SU-DHL-6 (cell line): ENCODE measurements around the gene EYA2.

Source experiments
- H2AFZ ChIP-seq: fragments of 200-600 bp; sonication (generic); 2 replicates; pipeline ENCODE4 v1.6.1; 2014; ENCODE audit warnings: low read depth, mild to moderate bottlenecking, moderate library complexity, mixed read lengths, antibody characterized with exemption, low read length; ENCODE audit not compliant: severe bottlenecking
- H3F3A ChIP-seq: fragments of 200-600 bp; shearing (Covaris generic); 2 replicates; pipeline ENCODE4 v1.6.0; 2016; ENCODE audit warnings: antibody characterized with exemption, mild to moderate bottlenecking; ENCODE audit not compliant: insufficient read depth
- H3K27ac ChIP-seq: fragments of 200-600 bp; sonication (generic); 2 replicates; pipeline ENCODE4 v1.5.1; 2016; ENCODE audit warnings: low read depth, mild to moderate bottlenecking, low read length, moderate library complexity, mixed read lengths
- H3K27me3 ChIP-seq: fragments of 200-600 bp; sonication (generic), shearing (Covaris generic); 2 replicates; pipeline ENCODE4 v1.6.0; 2014; ENCODE audit warnings: mild to moderate bottlenecking, low read length
- H3K36me3 ChIP-seq: fragments of 200-600 bp; sonication (generic); 2 replicates; pipeline ENCODE4 v1.6.1; 2014; ENCODE audit warnings: mild to moderate bottlenecking, low read length, mixed read lengths
- H3K4me2 ChIP-seq: fragments of 300-600, 200-600 bp; shearing (Covaris generic), sonication (generic); 2 replicates; pipeline ENCODE4 v1.6.0; 2014; ENCODE audit warnings: low read length, low read depth, mild to moderate bottlenecking; ENCODE audit not compliant: poor library complexity, severe bottlenecking
- H3K4me3 ChIP-seq: fragments of 200-600 bp; sonication (generic); 2 replicates; pipeline ENCODE4 v1.5.1; 2014; ENCODE audit warnings: antibody characterized with exemption, low read length, mild to moderate bottlenecking, mixed read lengths; ENCODE audit not compliant: insufficient read depth, poor library complexity, severe bottlenecking
- H3K79me2 ChIP-seq: fragments of 200-600 bp; sonication (generic); 2 replicates; pipeline ENCODE4 v1.6.1; 2014; ENCODE audit warnings: mild to moderate bottlenecking, low read length, moderate library complexity; ENCODE audit not compliant: insufficient read depth
- H3K9ac ChIP-seq: fragments of 200-600 bp; sonication (generic); 2 replicates; pipeline ENCODE4 v1.7.0; 2014; ENCODE audit warnings: mild to moderate bottlenecking, low read length
- H3K9me2 ChIP-seq: fragments of 200-600 bp; sonication (generic); replicated peaks from 2 replicates; pipeline ENCODE4 v1.6.1; 2014; ENCODE audit warnings: low read length; ENCODE audit not compliant: insufficient read depth
- H3K9me3 ChIP-seq: fragments of 200-600 bp; sonication (generic); 2 replicates; pipeline ENCODE4 v1.6.1; 2014; ENCODE audit warnings: low read length, mixed read lengths; ENCODE audit not compliant: insufficient read depth
- H4K20me1 ChIP-seq: fragments of 200-600 bp; sonication (generic); 2 replicates; pipeline ENCODE4 v1.6.1; 2014; ENCODE audit warnings: low read depth, mild to moderate bottlenecking, antibody characterized with exemption, low read length, moderate library complexity, mixed read lengths
- EZH2phosphoT487 ChIP-seq: fragments of 200-600 bp; sonication (generic), shearing (Covaris generic); conservative IDR thresholded peaks from 2 replicates; pipeline ENCODE4 v1.6.1; 2018; ENCODE audit warnings: mild to moderate bottlenecking, antibody characterized with exemption, low read length, moderate library complexity, mixed read lengths
- TF ChIP-seq, protein P1 (sequence below): fragments of 200-600 bp; sonication (generic); IDR thresholded peaks from one replicate; pipeline ENCODE4 v1.5.1; 2017; ENCODE audit warnings: antibody characterized with exemption, mild to moderate bottlenecking, low read length, moderate library complexity; ENCODE audit not compliant: insufficient read depth, poor library complexity, severe bottlenecking

The EYA2 gene

DNA sequence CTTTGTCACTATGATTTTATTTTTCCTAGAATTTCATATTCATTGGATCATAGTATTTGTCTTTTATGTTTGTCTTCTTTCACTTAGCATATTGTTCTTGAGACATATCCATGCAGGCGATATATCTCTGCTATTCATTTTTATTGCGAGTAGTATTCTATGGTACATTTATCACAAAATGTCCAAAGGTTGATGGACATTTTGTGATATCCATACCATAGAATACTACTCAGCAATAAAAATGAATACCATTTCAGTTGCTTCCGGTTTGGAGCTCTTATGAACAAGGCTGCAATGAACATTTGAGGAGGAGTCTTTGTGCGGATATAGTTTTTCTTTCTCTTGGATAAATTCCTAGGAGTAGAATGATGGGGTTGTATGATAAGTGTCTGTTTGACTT, 28.8 kb upstream of the EYA2 start:
- Histone ChIP-seq H4K20me1 (no peaks in the 10 kb centered on the region), H3K27ac (no peak overlapping the region), H3K9me3 (peaks cover 7% of the 10 kb centered on the region; the same call in 1 of the 2 replicates), H3K4me2 (no peak overlapping the region), H3K9ac (no peak overlapping the region), H3K4me3 (no peak overlapping the region), H3K79me2 (no peaks in the 10 kb centered on the region), H3K27me3 (no peaks in the 10 kb centered on the region), H3F3A (no peaks in the 10 kb centered on the region), H3K36me3 (no peaks in the 10 kb centered on the region), H3K9me2 (no peaks in the 10 kb centered on the region), H2AFZ (no peak overlapping the region)
- TF ChIP-seq, protein P1, sequence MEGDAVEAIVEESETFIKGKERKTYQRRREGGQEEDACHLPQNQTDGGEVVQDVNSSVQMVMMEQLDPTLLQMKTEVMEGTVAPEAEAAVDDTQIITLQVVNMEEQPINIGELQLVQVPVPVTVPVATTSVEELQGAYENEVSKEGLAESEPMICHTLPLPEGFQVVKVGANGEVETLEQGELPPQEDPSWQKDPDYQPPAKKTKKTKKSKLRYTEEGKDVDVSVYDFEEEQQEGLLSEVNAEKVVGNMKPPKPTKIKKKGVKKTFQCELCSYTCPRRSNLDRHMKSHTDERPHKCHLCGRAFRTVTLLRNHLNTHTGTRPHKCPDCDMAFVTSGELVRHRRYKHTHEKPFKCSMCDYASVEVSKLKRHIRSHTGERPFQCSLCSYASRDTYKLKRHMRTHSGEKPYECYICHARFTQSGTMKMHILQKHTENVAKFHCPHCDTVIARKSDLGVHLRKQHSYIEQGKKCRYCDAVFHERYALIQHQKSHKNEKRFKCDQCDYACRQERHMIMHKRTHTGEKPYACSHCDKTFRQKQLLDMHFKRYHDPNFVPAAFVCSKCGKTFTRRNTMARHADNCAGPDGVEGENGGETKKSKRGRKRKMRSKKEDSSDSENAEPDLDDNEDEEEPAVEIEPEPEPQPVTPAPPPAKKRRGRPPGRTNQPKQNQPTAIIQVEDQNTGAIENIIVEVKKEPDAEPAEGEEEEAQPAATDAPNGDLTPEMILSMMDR = no peak
- no peak for TF ChIP-seq EZH2phosphoT487

DNA sequence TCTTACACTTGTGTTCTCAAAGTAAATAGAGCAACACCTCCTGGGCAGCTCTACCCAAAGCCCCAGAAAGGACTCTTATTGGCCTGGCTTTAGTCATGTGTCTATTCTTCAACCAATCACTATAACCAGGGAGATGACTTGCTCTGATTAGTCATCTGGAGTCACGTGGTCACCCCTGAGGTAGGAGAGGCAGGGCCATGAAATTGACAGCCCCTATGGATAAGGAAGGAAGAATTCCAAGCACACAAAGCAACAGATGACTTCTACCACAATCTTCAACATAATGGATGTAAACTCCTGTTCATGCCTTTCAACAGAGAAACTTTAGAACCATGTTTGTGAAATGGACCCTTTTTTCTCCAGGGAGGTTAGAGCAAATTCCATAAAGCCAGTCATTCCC, 24.6 kb upstream of the EYA2 start:
- Histone ChIP-seq H3K36me3 (no peaks in the 10 kb centered on the region), H4K20me1 (no peaks in the 10 kb centered on the region), H3K9me3 (peaks cover 7% of the 10 kb centered on the region; the same call in 1 of the 2 replicates), H3K4me2 (no peak overlapping the region), H2AFZ (no peak overlapping the region), H3K79me2 (no peaks in the 10 kb centered on the region), H3K9me2 (no peaks in the 10 kb centered on the region), H3K27me3 (no peaks in the 10 kb centered on the region), H3F3A (no peaks in the 10 kb centered on the region), H3K9ac (no peak overlapping the region), H3K27ac (no peak overlapping the region), H3K4me3 (no peak overlapping the region)
- TF ChIP-seq EZH2phosphoT487 = no peak
- TF ChIP-seq, protein P1 = no peak

DNA sequence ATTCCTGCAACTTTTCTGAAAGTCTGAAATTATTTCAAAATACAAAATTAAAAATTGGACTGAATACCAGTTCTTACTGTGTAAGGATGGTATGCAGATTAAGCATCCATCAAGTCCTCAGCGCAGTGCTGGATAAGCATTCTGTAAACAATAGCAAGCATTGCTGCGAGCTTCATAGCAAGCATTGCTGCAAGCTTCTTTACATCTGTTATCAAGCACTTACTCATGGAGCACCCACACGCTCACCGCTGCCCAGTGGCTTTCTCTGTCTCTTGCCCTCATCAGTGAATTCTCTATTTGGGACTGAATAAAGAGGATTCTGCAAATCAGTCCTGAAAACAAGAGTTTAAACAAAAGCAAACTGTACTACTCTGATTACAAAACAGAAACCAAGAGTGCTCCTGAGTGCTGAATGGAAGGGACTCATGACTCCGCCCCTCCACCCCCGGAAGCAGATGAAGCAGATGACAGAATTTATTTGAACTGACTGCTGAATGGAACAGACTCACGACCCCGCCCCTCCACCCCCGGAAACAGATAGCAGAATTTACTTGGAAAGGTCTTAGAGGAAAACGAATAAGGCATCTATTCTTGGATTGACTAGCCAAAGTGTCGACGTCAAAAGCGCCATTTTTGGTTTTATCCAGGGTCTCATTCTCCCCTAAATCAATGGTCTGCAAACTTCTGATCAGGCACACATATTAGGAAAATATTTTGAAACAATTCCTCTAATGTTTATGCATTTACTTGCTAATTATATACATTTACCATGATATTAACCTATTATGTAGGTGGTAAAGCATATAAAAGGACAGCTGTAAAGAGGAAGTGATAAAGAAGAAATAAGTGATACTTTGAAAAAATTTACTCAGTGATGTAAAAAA, 22.1 kb upstream of the EYA2 start:
- no peak overlapping the region for H3K27ac ChIP-seq
- H3K9me3 ChIP-seq = peaks cover 7% of the 10 kb centered on the region; the same call in 1 of the 2 replicates
- H3K4me2 ChIP-seq = no peak overlapping the region
- TF ChIP-seq EZH2phosphoT487 = no peak
- TF ChIP-seq, protein P1 = no peak
- no peaks in the 10 kb centered on the region for H3K27me3 ChIP-seq
- no peaks in the 10 kb centered on the region for H3F3A ChIP-seq
- no peaks in the 10 kb centered on the region for H3K79me2 ChIP-seq
- no peak overlapping the region for H3K9ac ChIP-seq
- H3K36me3 ChIP-seq = no peaks in the 10 kb centered on the region
- H3K9me2 ChIP-seq = no peaks in the 10 kb centered on the region
- no peaks in the 10 kb centered on the region for H4K20me1 ChIP-seq
- H2AFZ ChIP-seq = no peak overlapping the region
- H3K4me3 ChIP-seq = no peak overlapping the region
